Astrocyte (in vitro differentiated cells and primary cell): ENCODE measurements around the gene MKLN1. TPM values are rescaled to one million over a fixed set of nuclear protein-coding genes. Genes with fewer than 3 reads are reported as not detected.

Source experiments
- DNase-seq: peaks from one replicate; pipeline ENCODE4 v3.0.0-alpha.2; 2010; ENCODE audit warnings: low read depth
- FAIRE-seq: peaks from 2 replicates; lab custom pipeline; 2011; peaks lifted over from hg19 to GRCh38; lab: Jason Lieb, UNC
- H2AFZ ChIP-seq: 2 replicates; pipeline ENCODE4 v1.6.0; 2012; ENCODE audit warnings: low read depth, low read length, inconsistent platforms
- H3K27ac ChIP-seq: 2 replicates; pipeline ENCODE4 v1.5.1; 2011; ENCODE audit warnings: low read depth, low read length, inconsistent platforms
- H3K27me3 ChIP-seq: 2 replicates; pipeline ENCODE4 v1.6.0; 2011; ENCODE audit warnings: low read length, inconsistent platforms; ENCODE audit not compliant: insufficient read depth
- H3K36me3 ChIP-seq: 2 replicates; pipeline ENCODE4 v1.5.1; 2011; ENCODE audit warnings: low read length, inconsistent platforms; ENCODE audit not compliant: insufficient read depth
- H3K4me1 ChIP-seq: 2 replicates; pipeline ENCODE4 v1.5.1; 2011; ENCODE audit warnings: low read length, inconsistent platforms; ENCODE audit not compliant: insufficient read depth
- H3K4me2 ChIP-seq: 2 replicates; pipeline ENCODE4 v1.6.0; 2012; ENCODE audit warnings: low read length, inconsistent platforms
- H3K4me3 ChIP-seq: 2 replicates; pipeline ENCODE4 v1.5.1; 2011; ENCODE audit warnings: low read depth, mild to moderate bottlenecking, low read length, inconsistent platforms; ENCODE audit not compliant: insufficient read depth
- H3K79me2 ChIP-seq: 2 replicates; pipeline ENCODE4 v1.6.0; 2012; ENCODE audit warnings: mild to moderate bottlenecking, low read length, inconsistent platforms; ENCODE audit not compliant: insufficient read depth
- H3K9ac ChIP-seq: 2 replicates; pipeline ENCODE4 v1.6.0; 2012; ENCODE audit warnings: mild to moderate bottlenecking, low read length, inconsistent platforms
- H3K9me3 ChIP-seq: 2 replicates; pipeline ENCODE4 v1.5.1; 2012; ENCODE audit warnings: low read depth, mild to moderate bottlenecking, low read length, inconsistent platforms; ENCODE audit not compliant: insufficient read depth
- H4K20me1 ChIP-seq: 2 replicates; pipeline ENCODE4 v1.6.0; 2012; ENCODE audit warnings: low read length, inconsistent platforms; ENCODE audit not compliant: insufficient read depth
- H3K27ac Mint-ChIP-seq: one replicate; pipeline ENCODE4 v1.8.0; 2021; ENCODE audit warnings: mild to moderate bottlenecking, mixed read lengths; ENCODE audit not compliant: unreplicated experiment
- H3K27me3 Mint-ChIP-seq: one replicate; pipeline ENCODE4 v1.8.0; 2021; ENCODE audit warnings: low read depth, mixed read lengths; ENCODE audit not compliant: unreplicated experiment
- H3K36me3 Mint-ChIP-seq: one replicate; pipeline ENCODE4 v1.8.0; 2021; ENCODE audit warnings: low read depth, mixed read lengths; ENCODE audit not compliant: unreplicated experiment
- H3K4me1 Mint-ChIP-seq: one replicate; pipeline ENCODE4 v1.8.0; 2021; ENCODE audit warnings: low read depth, mixed read lengths; ENCODE audit not compliant: unreplicated experiment
- H3K4me3 Mint-ChIP-seq: one replicate; pipeline ENCODE4 v1.8.0; 2021; ENCODE audit warnings: mild to moderate bottlenecking, moderate library complexity, mixed read lengths; ENCODE audit not compliant: unreplicated experiment
- H3K9me3 Mint-ChIP-seq: one replicate; pipeline ENCODE4 v1.8.0; 2021; ENCODE audit warnings: mild to moderate bottlenecking, mixed read lengths; ENCODE audit not compliant: unreplicated experiment
- CTCF ChIP-seq: IDR thresholded peaks from 2 replicates; pipeline ENCODE4 v1.5.1; 2011; ENCODE audit warnings: low read depth, mild to moderate bottlenecking, inconsistent platforms, low read length, moderate library complexity; ENCODE audit not compliant: insufficient read depth
- EZH2 ChIP-seq: IDR thresholded peaks from 2 replicates; pipeline ENCODE4 v1.6.1; 2012; ENCODE audit warnings: mild to moderate bottlenecking, low read length, inconsistent platforms; ENCODE audit not compliant: insufficient read depth
- total RNA-seq: library from RNA; stranded (reverse); gene quantifications from 2 replicates; pipeline ENCODE4 v1.2.1, GENCODE V29; 2021

Gene MKLN1
- total RNA-seq, 1 donor from 2014 or later = 48.0 TPM

- H3K4me1 ChIP-seq = no peaks in the 10 kb centered on the region
- Mint-ChIP-seq H3K27ac (no peak overlapping the region), H3K9me3 (no peaks in the 10 kb centered on the region), H3K27me3 (peaks cover 2% of the 10 kb centered on the region), H3K36me3 (no peaks in the 10 kb centered on the region), H3K4me3 (no peak overlapping the region), H3K4me1 (peaks cover 18% of the 10 kb centered on the region)
- TF ChIP-seq CTCF = no peak
- no peak for TF ChIP-seq EZH2
- no peaks in the 10 kb centered on the region for H3K36me3 ChIP-seq
- H3K27me3 ChIP-seq = no peaks in the 10 kb centered on the region
- FAIRE-seq (no peak), DNase-seq (no peak)
- H4K20me1 ChIP-seq = no peaks in the 10 kb centered on the region
- H3K4me2 ChIP-seq = no peak overlapping the region
- H3K27ac ChIP-seq = no peak overlapping the region
- H3K79me2 ChIP-seq = peaks cover 14% of the 10 kb centered on the region
- H2AFZ ChIP-seq = no peak overlapping the region
- H3K9me3 ChIP-seq = no peaks in the 10 kb centered on the region
- H3K4me3 ChIP-seq = no peak overlapping the region
- no peak overlapping the region for H3K9ac ChIP-seq
These were observed 199.8 kb downstream of the MKLN1 start for GRCh38 chr7:131527456-131527855.

GRCh38 chr7:131529179-131529578 lies 201.5 kb downstream of the MKLN1 start:
- Histone ChIP-seq H3K4me3 (no peak overlapping the region), H3K79me2 (peaks cover 15% of the 10 kb centered on the region), H3K36me3 (no peaks in the 10 kb centered on the region), H3K9me3 (no peaks in the 10 kb centered on the region), H3K4me2 (no peak overlapping the region), H3K9ac (no peak overlapping the region), H3K27ac (no peak overlapping the region), H4K20me1 (no peaks in the 10 kb centered on the region), H2AFZ (no peak overlapping the region), H3K4me1 (no peaks in the 10 kb centered on the region), H3K27me3 (no peaks in the 10 kb centered on the region)
- TF ChIP-seq EZH2 (no peak), CTCF (no peak)
- no peak for FAIRE-seq
- H3K27ac Mint-ChIP-seq = peak overlapping the region; percentile 43
- no peaks in the 10 kb centered on the region for H3K9me3 Mint-ChIP-seq
- H3K4me1 Mint-ChIP-seq = peaks cover 14% of the 10 kb centered on the region
- peaks cover 2% of the 10 kb centered on the region for H3K27me3 Mint-ChIP-seq
- no peak for DNase-seq
- no peaks in the 10 kb centered on the region for H3K36me3 Mint-ChIP-seq
- no peak overlapping the region for H3K4me3 Mint-ChIP-seq

GRCh38 chr7:131529617-131530016 lies 201.9 kb downstream of the MKLN1 start:
- no peak overlapping the region for H3K9ac ChIP-seq
- H3K79me2 ChIP-seq = peaks cover 12% of the 10 kb centered on the region
- Mint-ChIP-seq H3K4me3 (no peak overlapping the region), H3K36me3 (no peaks in the 10 kb centered on the region), H3K27me3 (peaks cover 2% of the 10 kb centered on the region), H3K27ac (peak overlapping the region; percentile 43), H3K4me1 (peaks cover 14% of the 10 kb centered on the region), H3K9me3 (no peaks in the 10 kb centered on the region)
- FAIRE-seq = no peak
- no peak for DNase-seq
- no peak overlapping the region for H3K4me3 ChIP-seq
- H3K4me2 ChIP-seq = no peak overlapping the region
- H3K27me3 ChIP-seq = no peaks in the 10 kb centered on the region
- H4K20me1 ChIP-seq = no peaks in the 10 kb centered on the region
- TF ChIP-seq EZH2 (no peak), CTCF (no peak)
- no peaks in the 10 kb centered on the region for H3K4me1 ChIP-seq
- H3K9me3 ChIP-seq = no peaks in the 10 kb centered on the region
- H2AFZ ChIP-seq = no peak overlapping the region
- no peak overlapping the region for H3K27ac ChIP-seq
- no peaks in the 10 kb centered on the region for H3K36me3 ChIP-seq
